Measurements from ENCODE around the gene NFIB. TPM values are rescaled to one million over a fixed set of nuclear protein-coding genes. Genes with fewer than 3 reads are reported as not detected.

The NFIB gene
- total and polyA plus RNA-seq, 2 of the 13 experiments (the other 11 are each of a cell fraction or from before 2014, with no cell fraction given), result 0.98 to 4.6 TPM

GRCh38 chr9:14304259-14304658 lies 9.7 kb downstream of the NFIB start:
- in situ Hi-C loops (cut with HindIII; ENCODE audit: extremely low pct_ligation_motif_present, low pct_unique_long_range_greater_than_20kb), result no loop called here
- ChIA-PET CTCF (ENCODE audit: low intra/inter-chr PET ratio, low total read pairs) (no interaction called here), POLR2A (no interaction called here)
- WGBS (ENCODE audit: low lambda C conversion rate), result 39% methylated on average over 3 of the region's 3 CpGs
- no peaks in the 10 kb centered on the region for H3K27me3 ChIP-seq (ENCODE audit: control insufficient read depth in 1 of 2, insufficient read depth in 2 of 2, low read length in 2 of 2)
- no peaks in the 10 kb centered on the region for H3K36me3 ChIP-seq (replicated peaks in 1 of 2; ENCODE audit: control insufficient read depth in 1 of 2, insufficient read depth in 2 of 2, low read length in 2 of 2)
- DNase-seq (ENCODE audit: low spot score) (no peak), ATAC-seq (no peak), FAIRE-seq (no peak)
- BruUV-seq (replicated peaks), result no TSS peak
- H3K27ac ChIP-seq (ENCODE audit: extremely low read length, insufficient read depth, low read length), result no peak overlapping the region
- H3K9me3 ChIP-seq (ENCODE audit: low read length), result no peaks in the 10 kb centered on the region
- H4K20me1 ChIP-seq (ENCODE audit: insufficient read depth, low read length), result no peaks in the 10 kb centered on the region
- TF ChIP-seq SYNCRIP (IDR thresholded peaks at IDR 0.05; ENCODE audit: insufficient read depth, low read depth, low read length) (no peak), SUZ12 (IDR thresholded peaks at IDR 0.05; ENCODE audit: low read depth, low read length) (no peak), ZNF7 (CRISPR knock-in tag; IDR thresholded peaks at IDR 0.05) (no peak), USF2 (IDR thresholded peaks at IDR 0.05; ENCODE audit: low read depth, low read length) (no peak), USF2 (CRISPR knock-in tag; IDR thresholded peaks at IDR 0.05; ENCODE audit: borderline replicate concordance) (no peak), ZNF143 (CRISPR knock-in tag; IDR thresholded peaks at IDR 0.05) (no peak), RFXANK (CRISPR knock-in tag; IDR thresholded peaks at IDR 0.05) (no peak), NR2C2 (CRISPR knock-in tag; IDR thresholded peaks at IDR 0.05; ENCODE audit: borderline replicate concordance) (no peak)
- peaks cover under 1% of the 10 kb centered on the region for H3K79me2 ChIP-seq (ENCODE audit: insufficient read depth, low read length)
- H3K4me2 ChIP-seq (ENCODE audit: low read depth, low read length), result no peak overlapping the region
- H3K4me3 ChIP-seq (replicated peaks in 1 of 3; ENCODE audit: insufficient read depth in 1 of 3, low read depth in 2 of 3, low read length in 3 of 3), result no peak overlapping the region
- no peak overlapping the region for H2AFZ ChIP-seq (ENCODE audit: low read length)
- intact Hi-C loops (cut with micrococcal nuclease; ENCODE audit: unreplicated experiment), result no loop called here
- no peak overlapping the region for H3K9ac ChIP-seq (ENCODE audit: insufficient read depth, low read depth, low read length)
- peaks cover 43% of the 10 kb centered on the region for H3K4me1 ChIP-seq (ENCODE audit: insufficient read depth, low read length)

- WGBS (ENCODE audit: low lambda C conversion rate), result 74% methylated on average over 9 of the region's 9 CpGs
- in situ Hi-C loops (cut with HindIII; ENCODE audit: extremely low pct_ligation_motif_present, low pct_unique_long_range_greater_than_20kb), result no loop called here
- ATAC-seq, result no peak
These were observed 10.4 kb downstream of the NFIB start for GRCh38 chr9:14303521-14303920.

More at GRCh38 chr9:14303521-14303920, 10.4 kb downstream of the NFIB start:
- Histone ChIP-seq H3K27me3 (ENCODE audit: control insufficient read depth in 1 of 2, insufficient read depth in 2 of 2, low read length in 2 of 2) (no peaks in the 10 kb centered on the region), H3K4me2 (ENCODE audit: low read depth, low read length) (no peak overlapping the region), H3K4me3 (replicated peaks in 1 of 3; ENCODE audit: insufficient read depth in 1 of 3, low read depth in 2 of 3, low read length in 3 of 3) (no peak overlapping the region), H2AFZ (ENCODE audit: low read length) (no peak overlapping the region), H3K9ac (ENCODE audit: insufficient read depth, low read depth, low read length) (no peak overlapping the region), H3K9me3 (ENCODE audit: low read length) (no peaks in the 10 kb centered on the region), H4K20me1 (ENCODE audit: insufficient read depth, low read length) (no peaks in the 10 kb centered on the region), H3K27ac (ENCODE audit: extremely low read length, insufficient read depth, low read length) (no peak overlapping the region), H3K79me2 (ENCODE audit: insufficient read depth, low read length) (no peaks in the 10 kb centered on the region), H3K36me3 (replicated peaks in 1 of 2; ENCODE audit: control insufficient read depth in 1 of 2, insufficient read depth in 2 of 2, low read length in 2 of 2) (no peaks in the 10 kb centered on the region), H3K4me1 (ENCODE audit: insufficient read depth, low read length) (peaks cover 40% of the 10 kb centered on the region)
- no peak for DNase-seq (ENCODE audit: low spot score)
- no TSS peak for BruUV-seq (replicated peaks)
- FAIRE-seq, result no peak
- ChIA-PET CTCF (ENCODE audit: low intra/inter-chr PET ratio, low total read pairs) (no interaction called here), POLR2A (no interaction called here)
- intact Hi-C loops (cut with micrococcal nuclease; ENCODE audit: unreplicated experiment), result no loop called here
- no peak for TF ChIP-seq PRDM15 (CRISPR knock-in tag; IDR thresholded peaks at IDR 0.05)
- no peak for TF ChIP-seq GTF2F1 (IDR thresholded peaks at IDR 0.05; ENCODE audit: low read length)
- no peak for TF ChIP-seq ZNF652 (CRISPR knock-in tag; IDR thresholded peaks at IDR 0.05; ENCODE audit: borderline replicate concordance, low read depth)
- no peak for TF ChIP-seq ZNF530 (CRISPR knock-in tag; IDR thresholded peaks at IDR 0.05; ENCODE audit: low read depth)
- no peak for TF ChIP-seq PAX8 (CRISPR knock-in tag; IDR thresholded peaks at IDR 0.05; ENCODE audit: borderline replicate concordance)
- no peak for TF ChIP-seq ARNT (IDR thresholded peaks at IDR 0.05)

Measured in HepG2 (cell line).